GDM1 (cell line): ENCODE data around the gene SOST.

Experiments
- DNase-seq: peaks from one replicate; lab custom pipeline; 2025; lab: John Stamatoyannopoulos, UW

The SOST gene

DNA sequence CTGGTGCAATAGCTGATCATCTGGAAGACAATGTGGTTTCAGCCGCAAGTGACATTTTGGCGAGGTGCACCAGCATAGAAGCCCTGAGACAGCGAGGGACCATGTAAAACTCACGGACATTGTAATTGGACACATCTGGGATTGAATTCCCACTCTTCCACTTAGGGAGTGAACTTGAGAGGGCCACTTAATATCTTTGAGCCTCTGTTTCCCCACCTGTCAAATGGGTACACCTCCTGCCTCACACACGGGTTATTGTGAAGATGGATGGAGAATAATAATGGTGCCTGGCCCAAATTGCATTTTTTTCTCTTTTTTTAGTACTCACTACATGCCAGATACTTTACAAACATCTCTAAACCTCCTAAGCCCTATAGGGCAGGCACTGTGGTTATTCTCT lies 51.4 kb downstream of the SOST start:
- no peak for DNase-seq

DNA sequence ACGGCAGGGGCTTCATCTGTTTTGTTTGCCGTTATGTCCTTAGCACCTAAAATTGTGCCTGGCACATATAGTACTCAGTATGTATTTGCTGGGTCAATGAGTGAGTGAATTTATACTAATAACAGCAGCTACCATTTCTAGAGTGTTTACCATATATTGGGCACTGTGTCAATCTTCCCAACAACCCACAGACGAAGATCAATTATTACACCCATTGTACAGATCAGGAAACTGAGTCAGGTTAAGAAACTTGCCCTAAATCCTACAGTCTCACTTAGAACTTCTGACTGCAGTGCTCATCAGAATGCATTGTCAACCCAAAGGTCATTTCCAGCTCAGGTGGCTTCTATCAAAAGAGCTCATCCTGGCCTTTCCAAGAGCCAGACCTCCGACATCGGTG lies 52.4 kb downstream of the SOST start:
- no peak for DNase-seq
